Activated T-cell treated with anti-CD3 and anti-CD28 coated beads, Interleukin-2, amount 50 U/mL, for 24 hours (primary cell): ENCODE results near the gene TNP2.
"Not testable (repeated sequence)": the region's sequence is repeated elsewhere in the genome, so short reads cannot be mapped to it uniquely, and the experiment has no call there.

ENCODE experiments used
- DNase-seq: peaks from one replicate; pipeline ENCODE4 v3.0.0-alpha.2; 2020
- H3K27ac Mint-ChIP-seq: 2 replicates; pipeline ENCODE4 v1.8.0; 2020; ENCODE audit warnings: mild to moderate bottlenecking, mixed read lengths
- H3K27me3 Mint-ChIP-seq: 2 replicates; pipeline ENCODE4 v1.8.0; 2020; ENCODE audit warnings: mixed read lengths
- H3K36me3 Mint-ChIP-seq: 2 replicates; pipeline ENCODE4 v1.8.0; 2020; ENCODE audit warnings: low read depth, mixed read lengths
- H3K4me1 Mint-ChIP-seq: 2 replicates; pipeline ENCODE4 v1.8.0; 2020; ENCODE audit warnings: low read depth, mixed read lengths
- H3K4me3 Mint-ChIP-seq: 2 replicates; pipeline ENCODE4 v1.8.0; 2020; ENCODE audit warnings: mild to moderate bottlenecking, moderate library complexity, mixed read lengths
- H3K9me3 Mint-ChIP-seq: 2 replicates; pipeline ENCODE4 v1.8.0; 2020; ENCODE audit warnings: mixed read lengths

TNP2 gene

GRCh38 chr16:11234884-11235702 is 34.0 kb downstream of the TNP2 start:
- Mint-ChIP-seq H3K4me1 (peaks cover 73% of the 10 kb centered on the region), H3K9me3 (no peaks in the 10 kb centered on the region), H3K27ac (peak overlapping the region; percentile 99), H3K36me3 (no peaks in the 10 kb centered on the region), H3K27me3 (no peaks in the 10 kb centered on the region), H3K4me3 (peak overlapping the region; percentile 6)
- DNase-seq, result no peak

DNA sequence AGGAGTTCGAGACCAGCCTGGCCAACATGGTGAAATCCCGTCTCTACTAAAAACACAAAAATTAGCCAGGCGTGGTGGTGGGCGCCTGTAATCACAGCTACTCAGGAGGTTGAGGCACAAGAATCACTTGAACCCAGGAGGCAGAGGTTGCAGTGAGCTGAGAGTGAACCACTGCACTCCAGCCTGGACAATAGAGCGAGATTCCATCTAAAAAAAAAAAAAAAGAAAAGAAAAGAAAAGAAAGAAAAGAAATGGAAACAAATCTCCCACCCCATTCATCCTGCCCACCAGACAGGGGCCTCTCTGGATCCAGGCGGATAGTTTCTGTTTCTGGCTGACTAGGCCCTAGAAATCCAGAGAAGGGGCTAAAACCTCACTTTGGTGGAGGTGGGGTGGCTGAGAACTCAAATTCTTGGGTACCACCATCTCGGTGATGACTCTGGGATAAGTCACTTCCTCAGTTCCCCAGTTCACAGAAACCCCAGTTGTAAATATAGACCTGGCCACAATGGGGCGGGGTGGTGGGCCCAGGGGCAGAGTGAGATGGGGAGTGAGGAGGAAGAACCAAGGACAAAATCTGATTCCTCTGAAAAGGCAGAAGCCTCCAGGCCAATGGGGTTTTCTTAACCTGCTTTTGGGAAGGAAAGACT is 35.3 kb downstream of the TNP2 start:
- Mint-ChIP-seq H3K36me3 (no peaks in the 10 kb centered on the region), H3K9me3 (no peaks in the 10 kb centered on the region), H3K27me3 (no peaks in the 10 kb centered on the region), H3K4me3 (peak overlapping the region; percentile 69), H3K4me1 (peaks cover 86% of the 10 kb centered on the region), H3K27ac (peak overlapping the region; percentile 99)
- DNase-seq, result peak; percentile 83

GRCh38 chr16:11232852-11233726 is 36.0 kb downstream of the TNP2 start:
- Mint-ChIP-seq H3K4me1 (peaks cover 87% of the 10 kb centered on the region), H3K27me3 (no peaks in the 10 kb centered on the region), H3K27ac (peak overlapping the region; percentile 99), H3K9me3 (no peaks in the 10 kb centered on the region), H3K4me3 (peak overlapping the region; percentile 69), H3K36me3 (no peaks in the 10 kb centered on the region)
- peak; percentile 93 for DNase-seq

GRCh38 chr16:11232302-11232851 is 36.7 kb downstream of the TNP2 start:
- H3K27me3 Mint-ChIP-seq, result no peaks in the 10 kb centered on the region
- peak overlapping the region; percentile 99 for H3K27ac Mint-ChIP-seq
- H3K36me3 Mint-ChIP-seq, result no peaks in the 10 kb centered on the region
- no peaks in the 10 kb centered on the region for H3K9me3 Mint-ChIP-seq
- DNase-seq, result peak; percentile 53
- H3K4me3 Mint-ChIP-seq, result peak overlapping the region; percentile 69
- H3K4me1 Mint-ChIP-seq, result peaks cover 87% of the 10 kb centered on the region

- peak overlapping the region; percentile 99 for H3K27ac Mint-ChIP-seq
- no peaks in the 10 kb centered on the region for H3K27me3 Mint-ChIP-seq
- no peak for DNase-seq
- H3K4me1 Mint-ChIP-seq, result peaks cover 85% of the 10 kb centered on the region
- H3K4me3 Mint-ChIP-seq, result peak overlapping the region; percentile 18
- no peaks in the 10 kb centered on the region for H3K9me3 Mint-ChIP-seq
- no peaks in the 10 kb centered on the region for H3K36me3 Mint-ChIP-seq
Measured at GRCh38 chr16:11231367-11231970, 37.7 kb downstream of the TNP2 start.

GRCh38 chr16:11229906-11230305 is 39.2 kb downstream of the TNP2 start:
- peak overlapping the region; percentile 62 for H3K27ac Mint-ChIP-seq
- H3K36me3 Mint-ChIP-seq, result no peaks in the 10 kb centered on the region
- no peak for DNase-seq
- no peaks in the 10 kb centered on the region for H3K27me3 Mint-ChIP-seq
- peaks cover 90% of the 10 kb centered on the region for H3K4me1 Mint-ChIP-seq
- no peaks in the 10 kb centered on the region for H3K9me3 Mint-ChIP-seq
- no peak overlapping the region for H3K4me3 Mint-ChIP-seq

GRCh38 chr16:11229432-11229831 is 39.7 kb downstream of the TNP2 start:
- Mint-ChIP-seq H3K36me3 (no peaks in the 10 kb centered on the region), H3K4me1 (peaks cover 90% of the 10 kb centered on the region), H3K4me3 (no peak overlapping the region), H3K27me3 (no peaks in the 10 kb centered on the region), H3K27ac (peak overlapping the region; percentile 62), H3K9me3 (no peaks in the 10 kb centered on the region)
- no peak for DNase-seq

- peaks cover 78% of the 10 kb centered on the region for H3K4me1 Mint-ChIP-seq
- peak; percentile 62 for DNase-seq
- no peaks in the 10 kb centered on the region for H3K27me3 Mint-ChIP-seq
- no peaks in the 10 kb centered on the region for H3K36me3 Mint-ChIP-seq
- H3K9me3 Mint-ChIP-seq, result no peaks in the 10 kb centered on the region
- H3K4me3 Mint-ChIP-seq, result peak overlapping the region; percentile 71
- peak overlapping the region; percentile 99 for H3K27ac Mint-ChIP-seq
Measured at GRCh38 chr16:11225677-11226549, 43.2 kb downstream of the TNP2 start.

GRCh38 chr16:11224894-11225676 is 44.0 kb downstream of the TNP2 start:
- peaks cover 72% of the 10 kb centered on the region for H3K4me1 Mint-ChIP-seq
- H3K4me3 Mint-ChIP-seq, result peak overlapping the region; percentile 71
- H3K27ac Mint-ChIP-seq, result peak overlapping the region; percentile 99
- no peaks in the 10 kb centered on the region for H3K27me3 Mint-ChIP-seq
- peak; percentile 91 for DNase-seq
- H3K36me3 Mint-ChIP-seq, result no peaks in the 10 kb centered on the region
- H3K9me3 Mint-ChIP-seq, result no peaks in the 10 kb centered on the region

- peak overlapping the region; percentile 71 for H3K4me3 Mint-ChIP-seq
- peaks cover 66% of the 10 kb centered on the region for H3K4me1 Mint-ChIP-seq
- H3K36me3 Mint-ChIP-seq, result no peaks in the 10 kb centered on the region
- H3K9me3 Mint-ChIP-seq, result no peaks in the 10 kb centered on the region
- peak overlapping the region; percentile 99 for H3K27ac Mint-ChIP-seq
- DNase-seq, result peak; percentile 79
- no peaks in the 10 kb centered on the region for H3K27me3 Mint-ChIP-seq
Measured at GRCh38 chr16:11224096-11224893, 44.8 kb downstream of the TNP2 start.

DNA sequence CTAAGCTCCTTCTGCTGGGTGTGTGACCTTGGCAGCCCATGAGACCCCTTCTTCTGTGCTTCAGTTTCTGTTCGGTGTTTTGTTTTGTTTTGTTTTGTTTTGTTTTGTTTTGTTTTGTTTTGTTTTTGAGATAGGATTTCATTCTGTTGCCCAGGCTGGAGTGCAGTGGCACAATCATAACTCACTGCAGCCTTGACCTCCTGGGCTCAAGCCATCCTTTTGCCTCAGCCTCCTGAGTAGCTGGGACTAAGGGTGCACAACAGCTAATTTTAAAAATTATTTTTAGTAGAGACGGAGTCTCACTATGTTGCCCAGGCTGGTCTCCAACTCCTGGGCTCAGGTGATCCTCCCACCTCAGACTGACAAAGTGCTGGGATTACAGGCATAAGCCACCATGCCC is 48.6 kb downstream of the TNP2 start:
- H3K27me3 Mint-ChIP-seq, H3K36me3 Mint-ChIP-seq, H3K27ac Mint-ChIP-seq, DNase-seq, H3K4me3 Mint-ChIP-seq: not testable (repeated sequence)
- Mint-ChIP-seq H3K9me3 (peaks cover 17% of the 10 kb centered on the region), H3K4me1 (peaks cover 44% of the 10 kb centered on the region)

- DNase-seq, result no peak
- Mint-ChIP-seq H3K27ac (no peak overlapping the region), H3K36me3 (peaks cover 9% of the 10 kb centered on the region), H3K27me3 (no peaks in the 10 kb centered on the region), H3K4me1 (peaks cover 30% of the 10 kb centered on the region), H3K4me3 (no peak overlapping the region), H3K9me3 (peaks cover 17% of the 10 kb centered on the region)
Measured at GRCh38 chr16:11219178-11219577, 49.9 kb downstream of the TNP2 start.
